ENCODE data around the gene LAMC1.
A peak's percentile ranks its signal among the peaks of the same experiment; 100 is the strongest.

The LAMC1 gene

DNA sequence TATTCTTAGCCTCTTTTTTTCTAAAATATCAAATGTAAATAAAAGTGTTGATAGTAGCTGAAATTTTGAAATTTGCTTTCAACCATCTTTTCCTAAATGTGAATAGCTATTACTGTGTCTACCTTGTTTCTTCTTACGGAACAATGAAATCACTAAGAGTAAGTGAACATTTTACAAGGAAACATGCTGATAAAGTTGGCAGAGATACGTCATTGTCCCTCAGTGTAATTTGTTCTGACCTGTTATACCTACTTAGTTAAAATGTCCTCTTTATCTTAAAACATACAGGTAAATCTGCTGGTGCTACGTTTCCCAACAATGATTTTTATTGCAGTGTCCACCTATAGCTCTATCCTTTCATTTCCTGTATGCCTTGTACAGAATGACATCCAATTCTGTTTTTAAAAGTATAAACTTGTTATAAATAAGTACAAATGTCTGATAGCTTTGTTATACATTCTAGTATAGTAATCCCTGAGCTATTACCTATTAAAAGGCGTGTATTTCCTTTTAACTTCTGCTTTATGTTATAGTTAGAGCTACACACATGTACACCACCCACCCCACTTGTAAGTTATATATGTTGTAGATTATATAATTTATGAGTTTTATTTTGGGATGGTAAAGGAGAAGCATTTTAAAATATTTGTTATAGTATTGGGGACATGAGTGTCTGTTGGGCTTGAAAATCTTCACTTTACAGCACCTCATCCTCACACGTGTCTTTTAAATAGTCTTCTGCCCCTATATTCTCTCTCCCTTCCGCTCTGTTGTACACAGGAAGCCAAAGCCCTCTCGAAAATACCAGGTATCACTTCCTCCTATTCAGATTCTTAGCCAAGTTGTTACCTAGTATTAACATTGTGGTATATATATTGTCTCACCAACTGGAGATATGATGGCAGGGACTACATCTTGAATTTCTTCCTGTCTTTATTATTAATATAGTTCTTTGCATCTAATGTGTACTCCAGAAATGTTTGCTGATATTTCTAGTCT, 25.2 kb downstream of the LAMC1 start (continued):
- TF ChIP-seq, protein P1, sequence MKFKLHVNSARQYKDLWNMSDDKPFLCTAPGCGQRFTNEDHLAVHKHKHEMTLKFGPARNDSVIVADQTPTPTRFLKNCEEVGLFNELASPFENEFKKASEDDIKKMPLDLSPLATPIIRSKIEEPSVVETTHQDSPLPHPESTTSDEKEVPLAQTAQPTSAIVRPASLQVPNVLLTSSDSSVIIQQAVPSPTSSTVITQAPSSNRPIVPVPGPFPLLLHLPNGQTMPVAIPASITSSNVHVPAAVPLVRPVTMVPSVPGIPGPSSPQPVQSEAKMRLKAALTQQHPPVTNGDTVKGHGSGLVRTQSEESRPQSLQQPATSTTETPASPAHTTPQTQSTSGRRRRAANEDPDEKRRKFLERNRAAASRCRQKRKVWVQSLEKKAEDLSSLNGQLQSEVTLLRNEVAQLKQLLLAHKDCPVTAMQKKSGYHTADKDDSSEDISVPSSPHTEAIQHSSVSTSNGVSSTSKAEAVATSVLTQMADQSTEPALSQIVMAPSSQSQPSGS (tag by site-specific recombination; IDR thresholded peaks at IDR 0.05; ENCODE audit: low read depth), result peak; percentile 59

DNA sequence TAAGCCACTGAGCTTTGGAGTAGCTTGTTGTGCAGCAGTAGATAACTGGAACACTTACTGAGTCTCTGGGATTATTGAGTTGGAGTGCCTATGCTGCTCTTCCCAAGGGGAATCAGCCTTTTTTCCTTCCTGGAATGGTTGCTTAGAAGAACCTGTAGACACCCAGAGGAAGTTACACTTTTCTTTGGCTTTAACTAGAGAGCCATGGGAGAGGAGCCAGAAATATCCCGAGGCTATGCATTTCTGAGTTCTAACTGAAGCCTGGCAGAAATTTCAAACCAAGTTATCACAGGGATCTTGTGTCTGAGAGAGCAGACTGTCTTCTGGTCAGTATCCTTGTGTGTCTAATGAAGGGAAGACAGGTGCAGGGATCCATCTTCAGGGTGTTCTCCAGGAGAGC, 28.3 kb downstream of the LAMC1 start:
- H3K27ac ChIP-seq (ENCODE audit: extremely low read depth, low read depth, low read length), result no peak overlapping the region
- ChIA-PET CTCF (interaction anchor here (0.7 kb wide), 1 partner anchor 459 kb away, joined by 5 read pairs; no protein-coding TSS in a partner anchor), POLR2A (interaction anchor here (1.5 kb wide), 1 partner anchor 26 kb away, joined by 5 read pairs; no protein-coding TSS in a partner anchor)
- H3K4me1 ChIP-seq (ENCODE audit: control insufficient read depth, insufficient read depth, low read length), result peaks cover 13% of the 10 kb centered on the region; the same call in 1 of the 2 replicates
- no peak overlapping the region for H3K4me3 ChIP-seq (ENCODE audit: low read depth, low read length)
- TF ChIP-seq TRIM28 (IDR thresholded peaks at IDR 0.05; ENCODE audit: borderline replicate concordance, low read length), result peak; percentile 54; the same call in 1 of the 2 replicates
- TF ChIP-seq, protein P2, sequence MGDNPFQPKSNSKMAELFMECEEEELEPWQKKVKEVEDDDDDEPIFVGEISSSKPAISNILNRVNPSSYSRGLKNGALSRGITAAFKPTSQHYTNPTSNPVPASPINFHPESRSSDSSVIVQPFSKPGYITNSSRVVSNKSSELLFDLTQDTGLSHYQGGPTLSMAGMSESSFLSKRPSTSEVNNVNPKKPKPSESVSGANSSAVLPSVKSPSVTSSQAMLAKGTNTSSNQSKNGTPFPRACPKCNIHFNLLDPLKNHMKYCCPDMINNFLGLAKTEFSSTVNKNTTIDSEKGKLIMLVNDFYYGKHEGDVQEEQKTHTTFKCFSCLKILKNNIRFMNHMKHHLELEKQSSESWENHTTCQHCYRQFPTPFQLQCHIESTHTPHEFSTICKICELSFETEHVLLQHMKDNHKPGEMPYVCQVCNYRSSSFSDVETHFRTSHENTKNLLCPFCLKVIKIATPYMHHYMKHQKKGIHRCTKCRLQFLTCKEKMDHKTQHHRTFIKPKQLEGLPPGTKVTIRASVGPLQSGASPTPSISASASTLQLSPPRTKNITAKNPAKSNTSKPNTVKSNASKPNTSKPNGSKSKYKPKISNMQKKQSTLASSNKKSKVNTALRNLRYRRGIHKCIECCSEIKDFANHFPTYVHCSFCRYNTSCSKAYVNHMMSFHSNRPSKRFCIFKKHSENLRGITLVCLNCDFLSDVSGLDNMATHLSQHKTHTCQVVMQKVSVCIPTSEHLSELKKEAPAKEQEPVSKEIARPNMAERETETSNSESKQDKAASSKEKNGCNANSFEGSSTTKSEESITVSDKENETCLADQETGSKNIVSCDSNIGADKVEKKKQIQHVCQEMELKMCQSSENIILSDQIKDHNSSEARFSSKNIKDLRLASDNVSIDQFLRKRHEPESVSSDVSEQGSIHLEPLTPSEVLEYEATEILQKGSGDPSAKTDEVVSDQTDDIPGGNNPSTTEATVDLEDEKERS (tag by site-specific recombination; IDR thresholded peaks at IDR 0.05), result no peak
- no peaks in the 10 kb centered on the region for H3K36me3 ChIP-seq (ENCODE audit: control insufficient read depth in 2 of 2, insufficient read depth in 1 of 2, low read length in 2 of 2)
- no peaks in the 10 kb centered on the region for H3K9me3 ChIP-seq (ENCODE audit: control insufficient read depth, insufficient read depth, low read depth, low read length)

DNA sequence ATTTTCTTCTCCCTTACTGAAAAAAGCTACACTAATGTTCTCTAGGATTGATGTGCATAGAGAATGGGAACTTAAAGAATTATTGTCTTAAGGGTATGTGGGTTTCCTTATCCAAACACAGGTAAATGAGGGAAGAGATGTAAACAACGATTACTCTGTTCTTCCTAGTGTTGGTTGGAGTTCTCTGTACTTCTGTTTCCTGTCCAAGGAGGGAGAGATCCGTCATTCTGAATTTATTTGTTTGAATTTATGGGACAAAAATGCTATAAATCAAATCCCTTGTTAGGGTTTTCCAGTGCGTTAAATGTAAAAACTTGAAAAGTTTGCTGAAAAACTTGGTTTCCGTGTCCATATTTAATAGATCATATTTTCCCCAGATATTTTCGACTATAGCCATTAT, 29.6 kb downstream of the LAMC1 start:
- ChIA-PET POLR2A (no interaction called here), CTCF (interaction anchor here (1.2 kb wide), 1 partner anchor 18 kb away, joined by 4 read pairs; no protein-coding TSS in a partner anchor)
- H3K27ac ChIP-seq (ENCODE audit: extremely low read depth, low read depth, low read length), result no peak overlapping the region
- H3K4me3 ChIP-seq (ENCODE audit: low read depth, low read length), result no peak overlapping the region
- no peaks in the 10 kb centered on the region for H3K36me3 ChIP-seq (ENCODE audit: control insufficient read depth in 2 of 2, insufficient read depth in 1 of 2, low read length in 2 of 2)
- TF ChIP-seq ZNF335 (tag by site-specific recombination; conservative IDR thresholded peaks at IDR 0.05) (no peak), ZNF624 (tag by site-specific recombination; IDR thresholded peaks at IDR 0.05) (no peak), ZNF155 (tag by site-specific recombination; IDR thresholded peaks at IDR 0.05) (no peak), ZNF350 (tag by site-specific recombination; IDR thresholded peaks at IDR 0.05) (no peak), BCL11A (tag by site-specific recombination; IDR thresholded peaks at IDR 0.05; ENCODE audit: low read depth) (no peak), MEIS1 (CRISPR knock-in tag; IDR thresholded peaks at IDR 0.05; ENCODE audit: borderline replicate concordance) (no peak), ZNF112 (tag by site-specific recombination; IDR thresholded peaks at IDR 0.05) (no peak), ZNF146 (tag by site-specific recombination; IDR thresholded peaks at IDR 0.05) (no peak), ZNF311 (tag by site-specific recombination; IDR thresholded peaks at IDR 0.05; ENCODE audit: borderline replicate concordance) (no peak), ZNF302 (tag by site-specific recombination; IDR thresholded peaks at IDR 0.05; ENCODE audit: low read depth) (no peak), ZNF747 (tag by site-specific recombination; IDR thresholded peaks at IDR 0.05) (no peak), GLIS1 (tag by site-specific recombination; IDR thresholded peaks at IDR 0.05) (no peak), ZNF548 (tag by site-specific recombination; IDR thresholded peaks at IDR 0.05) (no peak), GLI2 (tag by site-specific recombination; IDR thresholded peaks at IDR 0.05; ENCODE audit: borderline replicate concordance, low read depth) (no peak), ZNF544 (tag by site-specific recombination; IDR thresholded peaks at IDR 0.05) (no peak)
- TF ChIP-seq, protein P3, sequence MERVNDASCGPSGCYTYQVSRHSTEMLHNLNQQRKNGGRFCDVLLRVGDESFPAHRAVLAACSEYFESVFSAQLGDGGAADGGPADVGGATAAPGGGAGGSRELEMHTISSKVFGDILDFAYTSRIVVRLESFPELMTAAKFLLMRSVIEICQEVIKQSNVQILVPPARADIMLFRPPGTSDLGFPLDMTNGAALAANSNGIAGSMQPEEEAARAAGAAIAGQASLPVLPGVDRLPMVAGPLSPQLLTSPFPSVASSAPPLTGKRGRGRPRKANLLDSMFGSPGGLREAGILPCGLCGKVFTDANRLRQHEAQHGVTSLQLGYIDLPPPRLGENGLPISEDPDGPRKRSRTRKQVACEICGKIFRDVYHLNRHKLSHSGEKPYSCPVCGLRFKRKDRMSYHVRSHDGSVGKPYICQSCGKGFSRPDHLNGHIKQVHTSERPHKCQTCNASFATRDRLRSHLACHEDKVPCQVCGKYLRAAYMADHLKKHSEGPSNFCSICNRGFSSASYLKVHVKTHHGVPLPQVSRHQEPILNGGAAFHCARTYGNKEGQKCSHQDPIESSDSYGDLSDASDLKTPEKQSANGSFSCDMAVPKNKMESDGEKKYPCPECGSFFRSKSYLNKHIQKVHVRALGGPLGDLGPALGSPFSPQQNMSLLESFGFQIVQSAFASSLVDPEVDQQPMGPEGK (tag by site-specific recombination; IDR thresholded peaks at IDR 0.05), result no peak
- TF ChIP-seq, protein P4, sequence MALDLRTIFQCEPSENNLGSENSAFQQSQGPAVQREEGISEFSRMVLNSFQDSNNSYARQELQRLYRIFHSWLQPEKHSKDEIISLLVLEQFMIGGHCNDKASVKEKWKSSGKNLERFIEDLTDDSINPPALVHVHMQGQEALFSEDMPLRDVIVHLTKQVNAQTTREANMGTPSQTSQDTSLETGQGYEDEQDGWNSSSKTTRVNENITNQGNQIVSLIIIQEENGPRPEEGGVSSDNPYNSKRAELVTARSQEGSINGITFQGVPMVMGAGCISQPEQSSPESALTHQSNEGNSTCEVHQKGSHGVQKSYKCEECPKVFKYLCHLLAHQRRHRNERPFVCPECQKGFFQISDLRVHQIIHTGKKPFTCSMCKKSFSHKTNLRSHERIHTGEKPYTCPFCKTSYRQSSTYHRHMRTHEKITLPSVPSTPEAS (tag by site-specific recombination; IDR thresholded peaks at IDR 0.05), result no peak
- H3K4me1 ChIP-seq (ENCODE audit: control insufficient read depth, insufficient read depth, low read length), result peaks cover 4% of the 10 kb centered on the region; the same call in 1 of the 2 replicates
- no peaks in the 10 kb centered on the region for H3K9me3 ChIP-seq (ENCODE audit: control insufficient read depth, insufficient read depth, low read depth, low read length)

Data from HEK293 (cell line).